ENCODE results near the gene CCNY.

Gene CCNY

GRCh38 chr10:35343739-35344138 is 7.4 kb downstream of the CCNY start:
- TF ChIP-seq TCF12 (IDR thresholded peaks at IDR 0.05; ENCODE audit: low read depth) (no peak), FOXM1 (IDR thresholded peaks at IDR 0.05; ENCODE audit: borderline replicate concordance, low read depth) (no peak), YY1 (IDR thresholded peaks at IDR 0.05; ENCODE audit: low read depth) (no peak), TEAD4 (IDR thresholded peaks at IDR 0.05) (no peak), CREB1 (IDR thresholded peaks at IDR 0.05; ENCODE audit: low read depth) (no peak), EGR1 (IDR thresholded peaks at IDR 0.05) (no peak), EP300 (IDR thresholded peaks at IDR 0.05; ENCODE audit: borderline replicate concordance) (no peak), NFIC (IDR thresholded peaks at IDR 0.05) (no peak), RAD21 (IDR thresholded peaks at IDR 0.05; ENCODE audit: low read depth) (no peak), ZBTB7A (IDR thresholded peaks at IDR 0.05; ENCODE audit: low read depth) (no peak)
- TF ChIP-seq, protein P1, sequence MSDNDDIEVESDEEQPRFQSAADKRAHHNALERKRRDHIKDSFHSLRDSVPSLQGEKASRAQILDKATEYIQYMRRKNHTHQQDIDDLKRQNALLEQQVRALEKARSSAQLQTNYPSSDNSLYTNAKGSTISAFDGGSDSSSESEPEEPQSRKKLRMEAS (IDR thresholded peaks at IDR 0.05): no peak
- TF ChIP-seq, protein P2, sequence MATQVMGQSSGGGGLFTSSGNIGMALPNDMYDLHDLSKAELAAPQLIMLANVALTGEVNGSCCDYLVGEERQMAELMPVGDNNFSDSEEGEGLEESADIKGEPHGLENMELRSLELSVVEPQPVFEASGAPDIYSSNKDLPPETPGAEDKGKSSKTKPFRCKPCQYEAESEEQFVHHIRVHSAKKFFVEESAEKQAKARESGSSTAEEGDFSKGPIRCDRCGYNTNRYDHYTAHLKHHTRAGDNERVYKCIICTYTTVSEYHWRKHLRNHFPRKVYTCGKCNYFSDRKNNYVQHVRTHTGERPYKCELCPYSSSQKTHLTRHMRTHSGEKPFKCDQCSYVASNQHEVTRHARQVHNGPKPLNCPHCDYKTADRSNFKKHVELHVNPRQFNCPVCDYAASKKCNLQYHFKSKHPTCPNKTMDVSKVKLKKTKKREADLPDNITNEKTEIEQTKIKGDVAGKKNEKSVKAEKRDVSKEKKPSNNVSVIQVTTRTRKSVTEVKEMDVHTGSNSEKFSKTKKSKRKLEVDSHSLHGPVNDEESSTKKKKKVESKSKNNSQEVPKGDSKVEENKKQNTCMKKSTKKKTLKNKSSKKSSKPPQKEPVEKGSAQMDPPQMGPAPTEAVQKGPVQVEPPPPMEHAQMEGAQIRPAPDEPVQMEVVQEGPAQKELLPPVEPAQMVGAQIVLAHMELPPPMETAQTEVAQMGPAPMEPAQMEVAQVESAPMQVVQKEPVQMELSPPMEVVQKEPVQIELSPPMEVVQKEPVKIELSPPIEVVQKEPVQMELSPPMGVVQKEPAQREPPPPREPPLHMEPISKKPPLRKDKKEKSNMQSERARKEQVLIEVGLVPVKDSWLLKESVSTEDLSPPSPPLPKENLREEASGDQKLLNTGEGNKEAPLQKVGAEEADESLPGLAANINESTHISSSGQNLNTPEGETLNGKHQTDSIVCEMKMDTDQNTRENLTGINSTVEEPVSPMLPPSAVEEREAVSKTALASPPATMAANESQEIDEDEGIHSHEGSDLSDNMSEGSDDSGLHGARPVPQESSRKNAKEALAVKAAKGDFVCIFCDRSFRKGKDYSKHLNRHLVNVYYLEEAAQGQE (IDR thresholded peaks at IDR 0.05; ENCODE audit: low read depth): no peak
- TF ChIP-seq, protein P3, sequence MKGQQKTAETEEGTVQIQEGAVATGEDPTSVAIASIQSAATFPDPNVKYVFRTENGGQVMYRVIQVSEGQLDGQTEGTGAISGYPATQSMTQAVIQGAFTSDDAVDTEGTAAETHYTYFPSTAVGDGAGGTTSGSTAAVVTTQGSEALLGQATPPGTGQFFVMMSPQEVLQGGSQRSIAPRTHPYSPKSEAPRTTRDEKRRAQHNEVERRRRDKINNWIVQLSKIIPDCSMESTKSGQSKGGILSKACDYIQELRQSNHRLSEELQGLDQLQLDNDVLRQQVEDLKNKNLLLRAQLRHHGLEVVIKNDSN (IDR thresholded peaks at IDR 0.05): no peak

- no peak for TF ChIP-seq TAF1 (IDR thresholded peaks at IDR 0.05; ENCODE audit: low read depth)
- no peak for TF ChIP-seq YY1 (IDR thresholded peaks at IDR 0.05; ENCODE audit: low read depth)
- no peak for TF ChIP-seq CEBPB (IDR thresholded peaks at IDR 0.05)
- TF ChIP-seq ZBTB7A (IDR thresholded peaks at IDR 0.05; ENCODE audit: low read depth): no peak
- TF ChIP-seq, protein P1 (IDR thresholded peaks at IDR 0.05): no peak
- TF ChIP-seq FOXM1 (IDR thresholded peaks at IDR 0.05; ENCODE audit: borderline replicate concordance, low read depth): no peak
- TF ChIP-seq, protein P2 (IDR thresholded peaks at IDR 0.05; ENCODE audit: low read depth): no peak
- no peak for TF ChIP-seq EP300 (IDR thresholded peaks at IDR 0.05; ENCODE audit: borderline replicate concordance)
- TF ChIP-seq, protein P3 (IDR thresholded peaks at IDR 0.05): no peak
- TF ChIP-seq EGR1 (IDR thresholded peaks at IDR 0.05): no peak
- no peak for TF ChIP-seq CREB1 (IDR thresholded peaks at IDR 0.05; ENCODE audit: low read depth)
- TF ChIP-seq RAD21 (IDR thresholded peaks at IDR 0.05; ENCODE audit: low read depth): no peak
- no peak for TF ChIP-seq TCF12 (IDR thresholded peaks at IDR 0.05; ENCODE audit: low read depth)
- no peak for TF ChIP-seq NFIC (IDR thresholded peaks at IDR 0.05)
These were observed 9.1 kb downstream of the CCNY start for GRCh38 chr10:35345383-35345742.

GRCh38 chr10:35346248-35346647 is 9.9 kb downstream of the CCNY start:
- no peak for TF ChIP-seq CEBPB (IDR thresholded peaks at IDR 0.05)
- TF ChIP-seq RAD21 (IDR thresholded peaks at IDR 0.05; ENCODE audit: low read depth): no peak
- no peak for TF ChIP-seq TCF12 (IDR thresholded peaks at IDR 0.05; ENCODE audit: low read depth)
- TF ChIP-seq, protein P2 (IDR thresholded peaks at IDR 0.05; ENCODE audit: low read depth): no peak
- TF ChIP-seq TEAD4 (IDR thresholded peaks at IDR 0.05): no peak
- no peak for TF ChIP-seq TAF1 (IDR thresholded peaks at IDR 0.05; ENCODE audit: low read depth)
- TF ChIP-seq CREB1 (IDR thresholded peaks at IDR 0.05; ENCODE audit: low read depth): no peak
- TF ChIP-seq EP300 (IDR thresholded peaks at IDR 0.05; ENCODE audit: borderline replicate concordance): no peak
- no peak for TF ChIP-seq ZBTB7A (IDR thresholded peaks at IDR 0.05; ENCODE audit: low read depth)
- TF ChIP-seq, protein P3 (IDR thresholded peaks at IDR 0.05): no peak
- TF ChIP-seq EGR1 (IDR thresholded peaks at IDR 0.05): no peak
- no peak for TF ChIP-seq YY1 (IDR thresholded peaks at IDR 0.05; ENCODE audit: low read depth)
- no peak for TF ChIP-seq FOXM1 (IDR thresholded peaks at IDR 0.05; ENCODE audit: borderline replicate concordance, low read depth)
- TF ChIP-seq, protein P1 (IDR thresholded peaks at IDR 0.05): no peak
- TF ChIP-seq NFIC (IDR thresholded peaks at IDR 0.05): no peak

Measured in Ishikawa (cell line).